Smooth muscle cell (in vitro differentiated cells): ENCODE data around the gene DGAT2. TPM values are rescaled to one million over a fixed set of nuclear protein-coding genes. Genes with fewer than 3 reads are reported as not detected.

ENCODE experiments used
- DNase-seq: peaks from one replicate; lab custom pipeline; 2025; ENCODE audit not compliant: unreplicated experiment; lab: John Stamatoyannopoulos, UW
- H2AFZ ChIP-seq: fragments of 200-600 bp; sonication (generic); 2 replicates; pipeline ENCODE4 v1.6.0; 2016; ENCODE audit warnings: antibody characterized with exemption, low read depth, mild to moderate bottlenecking
- H3F3A ChIP-seq: fragments of 200-600 bp; sonication (generic); 2 replicates; pipeline ENCODE4 v1.6.0; 2017; ENCODE audit warnings: antibody characterized with exemption, low read depth
- H3K27ac ChIP-seq: fragments of 200-600 bp; sonication (generic); 2 replicates; pipeline ENCODE4 v1.5.1; 2016; ENCODE audit warnings: low read depth, mild to moderate bottlenecking
- H3K27me3 ChIP-seq: fragments of 200-600 bp; sonication (generic); 2 replicates; pipeline ENCODE4 v1.6.1; 2016; ENCODE audit warnings: low read depth, mild to moderate bottlenecking
- H3K36me3 ChIP-seq: fragments of 200-600 bp; sonication (generic); 2 replicates; pipeline ENCODE4 v1.5.1; 2016; ENCODE audit warnings: low read depth
- H3K4me1 ChIP-seq: fragments of 200-600 bp; sonication (generic); 2 replicates; pipeline ENCODE4 v1.5.1; 2016; ENCODE audit warnings: low read depth
- H3K4me2 ChIP-seq: fragments of 200-600 bp; sonication (generic); 2 replicates; pipeline ENCODE4 v1.6.0; 2016; ENCODE audit warnings: mild to moderate bottlenecking
- H3K4me3 ChIP-seq: fragments of 200-600 bp; sonication (generic); 2 replicates; pipeline ENCODE4 v1.5.1; 2016; ENCODE audit warnings: mild to moderate bottlenecking
- H3K79me2 ChIP-seq: fragments of 200-600 bp; sonication (generic); 2 replicates; pipeline ENCODE4 v1.6.0; 2016; ENCODE audit warnings: low read depth, mild to moderate bottlenecking
- H3K9ac ChIP-seq: fragments of 200-600 bp; sonication (generic); 2 replicates; pipeline ENCODE4 v1.6.0; 2016; ENCODE audit warnings: low read depth
- H3K9me3 ChIP-seq: fragments of 200-600 bp; sonication (generic); replicated peaks from 2 replicates; pipeline ENCODE4 v1.5.1; 2016; ENCODE audit warnings: low read depth
- H4K20me1 ChIP-seq: fragments of 200-600 bp; sonication (generic); 2 replicates; pipeline ENCODE4 v1.6.0; 2016; ENCODE audit warnings: low read depth
- CTCF ChIP-seq: fragments of 200-600 bp; sonication (generic); IDR thresholded peaks from 2 replicates; pipeline ENCODE4 v1.5.1; 2017; ENCODE audit warnings: borderline replicate concordance, mild to moderate bottlenecking, antibody characterized with exemption; ENCODE audit not compliant: insufficient read depth, poor library complexity, severe bottlenecking
- WGBS: methylation state at CpG from one replicate; pipeline ENCODE4 v1.1.7; 2016; ENCODE audit warnings: low lambda C conversion rate; 5-methylcytosine and 5-hydroxymethylcytosine counted together
- polyA plus RNA-seq: library from polyadenylated mRNA; unstranded; fragments of >200 nt; fragmentation: Nextera tagmentation; extraction: Ambion mirVana; gene quantifications from 2 replicates; pipeline ENCODE4 v1.2.1, GENCODE V29; 2016
- total RNA-seq: library from RNA; depleted of rRNA; stranded (reverse); fragments of >200 nt; gene quantifications from 2 replicates; pipeline ENCODE4 v1.2.3, GENCODE V29; 2014

Gene DGAT2
- total and polyA plus RNA-seq, 2 experiments from 2014 or later = 1.5 to 3.7 TPM

GRCh38 chr11:75768909-75769771 lies 562 bp downstream of the DGAT2 start:
- DNase-seq = no peak
- no peaks in the 10 kb centered on the region for H3K36me3 ChIP-seq
- no peak for TF ChIP-seq CTCF
- peaks cover 8% of the 10 kb centered on the region for H3K4me1 ChIP-seq
- no peaks in the 10 kb centered on the region for H3F3A ChIP-seq
- peak overlapping the region; percentile 91 for H2AFZ ChIP-seq
- H3K9ac ChIP-seq = peak overlapping the region; percentile 81
- no peaks in the 10 kb centered on the region for H4K20me1 ChIP-seq
- H3K4me2 ChIP-seq = peak overlapping the region; percentile 94
- peaks cover 39% of the 10 kb centered on the region for H3K27me3 ChIP-seq
- H3K79me2 ChIP-seq = no peaks in the 10 kb centered on the region
- no peak overlapping the region for H3K27ac ChIP-seq
- H3K9me3 ChIP-seq = no peaks in the 10 kb centered on the region
- 13% methylated on average over 46 of the region's 46 CpGs for whole genome bisulfite sequencing
- peak overlapping the region; percentile 62 for H3K4me3 ChIP-seq

GRCh38 chr11:75770102-75770501 lies 1.5 kb downstream of the DGAT2 start:
- no peaks in the 10 kb centered on the region for H3K79me2 ChIP-seq
- H3K27ac ChIP-seq = no peak overlapping the region
- peaks cover 39% of the 10 kb centered on the region for H3K27me3 ChIP-seq
- no peak overlapping the region for H3K4me2 ChIP-seq
- H3K4me1 ChIP-seq = peaks cover 8% of the 10 kb centered on the region
- no peaks in the 10 kb centered on the region for H3F3A ChIP-seq
- H3K36me3 ChIP-seq = no peaks in the 10 kb centered on the region
- H3K4me3 ChIP-seq = peak overlapping the region; percentile 62
- no peaks in the 10 kb centered on the region for H4K20me1 ChIP-seq
- no peak overlapping the region for H2AFZ ChIP-seq
- TF ChIP-seq CTCF = no peak
- no peaks in the 10 kb centered on the region for H3K9me3 ChIP-seq
- 87% methylated on average over 5 of the region's 5 CpGs for whole genome bisulfite sequencing
- no peak for DNase-seq
- no peak overlapping the region for H3K9ac ChIP-seq

- H3K4me2 ChIP-seq = no peak overlapping the region
Observed at GRCh38 chr11:75771646-75772410, 3.2 kb downstream of the DGAT2 start.

More at GRCh38 chr11:75771646-75772410, 3.2 kb downstream of the DGAT2 start:
- peaks cover 39% of the 10 kb centered on the region for H3K27me3 ChIP-seq
- H4K20me1 ChIP-seq = no peaks in the 10 kb centered on the region
- H2AFZ ChIP-seq = no peak overlapping the region
- H3K79me2 ChIP-seq = no peaks in the 10 kb centered on the region
- no peak overlapping the region for H3K27ac ChIP-seq
- no peaks in the 10 kb centered on the region for H3K36me3 ChIP-seq
- no peaks in the 10 kb centered on the region for H3F3A ChIP-seq
- WGBS = 72% methylated on average over 6 of the region's 6 CpGs
- DNase-seq = no peak
- no peaks in the 10 kb centered on the region for H3K9me3 ChIP-seq
- H3K4me3 ChIP-seq = no peak overlapping the region
- H3K4me1 ChIP-seq = peaks cover 8% of the 10 kb centered on the region
- H3K9ac ChIP-seq = no peak overlapping the region
- no peak for TF ChIP-seq CTCF
